HCT116 (cell line): ENCODE results near the gene ANXA7.

Experiments used
- CEBPB ChIP-seq: IDR thresholded peaks from 2 replicates; pipeline ENCODE4 v1.6.1; 2012; ENCODE audit warnings: low read depth
- EGR1 ChIP-seq: IDR thresholded peaks from 2 replicates; pipeline ENCODE4 v1.6.1; 2012; ENCODE audit warnings: low read depth
- EZH2 ChIP-seq: fragments of 200-600 bp; sonication (generic); IDR thresholded peaks from 2 replicates; pipeline ENCODE4 v1.6.1; 2017; ENCODE audit warnings: antibody characterized with exemption, mixed run types
- EZH2phosphoT487 ChIP-seq: fragments of 200-600 bp; IDR thresholded peaks from 2 replicates; pipeline ENCODE4 v1.6.1; 2018; ENCODE audit warnings: antibody characterized with exemption, borderline replicate concordance
- MAX ChIP-seq: IDR thresholded peaks from 2 replicates; pipeline ENCODE4 v1.6.1; 2012
- POLR2A ChIP-seq: IDR thresholded peaks from 2 replicates; pipeline ENCODE4 v1.7.0; 2011; ENCODE audit warnings: borderline replicate concordance; ENCODE audit not compliant: insufficient read depth, insufficient read length; ENCODE audit errors: extremely low read depth
- POLR2AphosphoS5 ChIP-seq: IDR thresholded peaks from 2 replicates; pipeline ENCODE4 v1.6.1; 2011; ENCODE audit warnings: mild to moderate bottlenecking, low read depth, low read length, moderate library complexity
- RAD21 ChIP-seq: IDR thresholded peaks from 2 replicates; pipeline ENCODE4 v1.6.1; 2012; ENCODE audit warnings: low read depth, mild to moderate bottlenecking
- REST ChIP-seq: IDR thresholded peaks from 2 replicates; pipeline ENCODE4 v1.6.1; 2012; ENCODE audit warnings: low read depth
- ZFX ChIP-seq: fragments of 450-650 bp; IDR thresholded peaks from 2 replicates; pipeline ENCODE4 v1.6.1; 2017
- ZNF274 ChIP-seq: fragments of 200-500 bp; sonication (Bioruptor generic); IDR thresholded peaks from 2 replicates; pipeline ENCODE4 v1.6.1; 2014; ENCODE audit warnings: mild to moderate bottlenecking, low read depth, low read length, inconsistent platforms
- TF ChIP-seq, protein P1 (sequence below), 3 experiments: fragments of 200-600 bp in 1 of 3; sonication (generic) in 1 of 3; IDR thresholded peaks in 2 of 3; conservative IDR thresholded peaks in 1 of 3; 2 replicates each; pipeline ENCODE4 v1.5.1; 2012 to 2017; ENCODE audit warnings: low read depth in 2 of 3, low read length in 2 of 3, antibody characterized with exemption in 1 of 3, borderline replicate concordance in 1 of 3, control low read depth in 1 of 3, mild to moderate bottlenecking in 1 of 3, mixed read lengths in 1 of 3, mixed run types in 1 of 3, moderate library complexity in 1 of 3; ENCODE audit not compliant: insufficient read depth in 1 of 3
- TF ChIP-seq, protein P2 (sequence below): IDR thresholded peaks from 2 replicates; pipeline ENCODE4 v1.6.1; 2012
- TF ChIP-seq, protein P3 (sequence below): IDR thresholded peaks from 2 replicates; pipeline ENCODE4 v1.6.1; 2011; ENCODE audit warnings: mild to moderate bottlenecking, low read length, moderate library complexity; ENCODE audit not compliant: insufficient replicate concordance; ENCODE audit errors: extremely low read depth

GRCh38 chr10:73414230-73414945 is 530 bp upstream of the ANXA7 start:
- peak; percentile 54; the same call in 1 of the 2 replicates for TF ChIP-seq POLR2AphosphoS5
- TF ChIP-seq, protein P1, sequence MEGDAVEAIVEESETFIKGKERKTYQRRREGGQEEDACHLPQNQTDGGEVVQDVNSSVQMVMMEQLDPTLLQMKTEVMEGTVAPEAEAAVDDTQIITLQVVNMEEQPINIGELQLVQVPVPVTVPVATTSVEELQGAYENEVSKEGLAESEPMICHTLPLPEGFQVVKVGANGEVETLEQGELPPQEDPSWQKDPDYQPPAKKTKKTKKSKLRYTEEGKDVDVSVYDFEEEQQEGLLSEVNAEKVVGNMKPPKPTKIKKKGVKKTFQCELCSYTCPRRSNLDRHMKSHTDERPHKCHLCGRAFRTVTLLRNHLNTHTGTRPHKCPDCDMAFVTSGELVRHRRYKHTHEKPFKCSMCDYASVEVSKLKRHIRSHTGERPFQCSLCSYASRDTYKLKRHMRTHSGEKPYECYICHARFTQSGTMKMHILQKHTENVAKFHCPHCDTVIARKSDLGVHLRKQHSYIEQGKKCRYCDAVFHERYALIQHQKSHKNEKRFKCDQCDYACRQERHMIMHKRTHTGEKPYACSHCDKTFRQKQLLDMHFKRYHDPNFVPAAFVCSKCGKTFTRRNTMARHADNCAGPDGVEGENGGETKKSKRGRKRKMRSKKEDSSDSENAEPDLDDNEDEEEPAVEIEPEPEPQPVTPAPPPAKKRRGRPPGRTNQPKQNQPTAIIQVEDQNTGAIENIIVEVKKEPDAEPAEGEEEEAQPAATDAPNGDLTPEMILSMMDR (IDR thresholded peaks at IDR 0.05 in 2 of 3, conservative IDR thresholded peaks at IDR 0.05 in 1 of 3; ENCODE audit: borderline replicate concordance in 1 of 3, insufficient read depth in 1 of 3, low read depth in 2 of 3, low read length in 2 of 3), result no peak
- no peak for TF ChIP-seq EGR1
- TF ChIP-seq POLR2A, result no peak
- no peak for TF ChIP-seq EZH2
- TF ChIP-seq, protein P2, sequence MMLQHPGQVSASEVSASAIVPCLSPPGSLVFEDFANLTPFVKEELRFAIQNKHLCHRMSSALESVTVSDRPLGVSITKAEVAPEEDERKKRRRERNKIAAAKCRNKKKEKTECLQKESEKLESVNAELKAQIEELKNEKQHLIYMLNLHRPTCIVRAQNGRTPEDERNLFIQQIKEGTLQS, result no peak
- peak; percentile 22; the same call in 1 of the 2 replicates for TF ChIP-seq MAX
- TF ChIP-seq CEBPB, result no peak
- no peak for TF ChIP-seq ZFX
- TF ChIP-seq, protein P3, sequence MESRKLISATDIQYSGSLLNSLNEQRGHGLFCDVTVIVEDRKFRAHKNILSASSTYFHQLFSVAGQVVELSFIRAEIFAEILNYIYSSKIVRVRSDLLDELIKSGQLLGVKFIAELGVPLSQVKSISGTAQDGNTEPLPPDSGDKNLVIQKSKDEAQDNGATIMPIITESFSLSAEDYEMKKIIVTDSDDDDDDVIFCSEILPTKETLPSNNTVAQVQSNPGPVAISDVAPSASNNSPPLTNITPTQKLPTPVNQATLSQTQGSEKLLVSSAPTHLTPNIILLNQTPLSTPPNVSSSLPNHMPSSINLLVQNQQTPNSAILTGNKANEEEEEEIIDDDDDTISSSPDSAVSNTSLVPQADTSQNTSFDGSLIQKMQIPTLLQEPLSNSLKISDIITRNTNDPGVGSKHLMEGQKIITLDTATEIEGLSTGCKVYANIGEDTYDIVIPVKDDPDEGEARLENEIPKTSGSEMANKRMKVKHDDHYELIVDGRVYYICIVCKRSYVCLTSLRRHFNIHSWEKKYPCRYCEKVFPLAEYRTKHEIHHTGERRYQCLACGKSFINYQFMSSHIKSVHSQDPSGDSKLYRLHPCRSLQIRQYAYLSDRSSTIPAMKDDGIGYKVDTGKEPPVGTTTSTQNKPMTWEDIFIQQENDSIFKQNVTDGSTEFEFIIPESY, result no peak
- no peak for TF ChIP-seq ZNF274
- no peak for TF ChIP-seq EZH2phosphoT487
- no peak for TF ChIP-seq RAD21
- no peak for TF ChIP-seq REST
